GM12878 (cell line): ENCODE measurements around the gene HECTD4. TPM values are rescaled to one million over a fixed set of nuclear protein-coding genes. Genes with fewer than 3 reads are reported as not detected.
A peak's percentile ranks its signal among the peaks of the same experiment; 100 is the strongest.

Source experiments
- BRCA1 ChIP-seq: IDR thresholded peaks from 2 replicates; pipeline ENCODE4 v1.6.1; 2011; ENCODE audit warnings: low read depth, low read length, improper control_type of control experiment
- CREB1 ChIP-seq: IDR thresholded peaks from 2 replicates; pipeline ENCODE4 v1.6.1; 2012; ENCODE audit warnings: low read depth, mild to moderate bottlenecking, inconsistent platforms
- EP300 ChIP-seq, 2 experiments: fragments of 150-350 bp in 1 of 2; IDR thresholded peaks; 2 replicates each; pipeline ENCODE4 v1.6.1; 2011 to 2012; ENCODE audit warnings: low read depth in 2 of 2, low read length in 2 of 2, borderline replicate concordance in 1 of 2, improper control_type of control experiment in 1 of 2, inconsistent platforms in 1 of 2; ENCODE audit not compliant: control insufficient read depth in 1 of 2
- FOS ChIP-seq: IDR thresholded peaks from 3 replicates; pipeline ENCODE4 v1.6.1; 2011; ENCODE audit warnings: borderline replicate concordance; ENCODE audit not compliant: insufficient read length; ENCODE audit errors: extremely low read depth
- HCFC1 ChIP-seq: fragments of 150-350 bp; IDR thresholded peaks from 2 replicates; pipeline ENCODE4 v1.6.1; 2014; ENCODE audit warnings: low read length
- MEF2A ChIP-seq: IDR thresholded peaks from 2 replicates; pipeline ENCODE4 v1.6.1; 2011; ENCODE audit warnings: low read depth, mild to moderate bottlenecking, low read length, moderate library complexity; ENCODE audit not compliant: insufficient read depth
- MYB ChIP-seq: fragments of 150-350 bp; IDR thresholded peaks from 2 replicates; pipeline ENCODE4 v1.6.1; 2014; ENCODE audit warnings: mild to moderate bottlenecking, low read depth, low read length, borderline replicate concordance
- NR2F1 ChIP-seq: fragments of 450-650 bp; conservative IDR thresholded peaks from 2 replicates; pipeline ENCODE4 v1.6.1; 2017; ENCODE audit warnings: mild to moderate bottlenecking
- POLR2A ChIP-seq: IDR thresholded peaks from 2 replicates; pipeline ENCODE4 v1.6.1; 2011; ENCODE audit warnings: low read depth, mild to moderate bottlenecking, low read length
- POLR2AphosphoS5 ChIP-seq: IDR thresholded peaks from 2 replicates; pipeline ENCODE4 v1.6.1; 2011; ENCODE audit warnings: mild to moderate bottlenecking, low read length, inconsistent platforms
- RCOR1 ChIP-seq: conservative IDR thresholded peaks from 2 replicates; pipeline ENCODE4 v1.6.1; 2012; ENCODE audit warnings: low read depth, low read length, improper control_type of control experiment
- RELB ChIP-seq: fragments of 450-650 bp; IDR thresholded peaks from 2 replicates; pipeline ENCODE4 v1.6.1; 2017; ENCODE audit warnings: low read depth, mild to moderate bottlenecking, moderate library complexity
- SMAD5 ChIP-seq: IDR thresholded peaks from 2 replicates; pipeline ENCODE4 v1.6.1; 2016; ENCODE audit warnings: antibody characterized with exemption, low read depth
- SMARCA5 ChIP-seq: fragments of 450-650 bp; IDR thresholded peaks from 2 replicates; pipeline ENCODE4 v1.6.1; 2017; ENCODE audit warnings: mild to moderate bottlenecking
- TAF1 ChIP-seq: IDR thresholded peaks from 2 replicates; pipeline ENCODE4 v1.6.1; 2011; ENCODE audit warnings: mild to moderate bottlenecking, low read depth, low read length, borderline replicate concordance
- TCF12 ChIP-seq: IDR thresholded peaks from 2 replicates; pipeline ENCODE4 v1.6.1; 2011; ENCODE audit warnings: low read depth, mild to moderate bottlenecking, low read length
- ZBTB40 ChIP-seq: fragments of 450-650 bp; IDR thresholded peaks from 2 replicates; pipeline ENCODE4 v1.6.1; 2016; ENCODE audit warnings: mild to moderate bottlenecking, moderate library complexity, borderline replicate concordance
- ZNF592 ChIP-seq: fragments of 450-650 bp; IDR thresholded peaks from 2 replicates; pipeline ENCODE4 v1.6.1; 2017; ENCODE audit warnings: mild to moderate bottlenecking, moderate library complexity
- polyA plus RNA-seq, 11 experiments: library from polyadenylated mRNA; depleted of rRNA in 4 of 11; unstranded in 6 of 11; stranded (reverse) in 5 of 11; fragments of >200 nt; fragmentation: Nextera tagmentation in 4 of 11; fragmentation: Illumina TruSeq in 1 of 11; extraction: Ambion mirVana in 4 of 11; extraction: Trizol in 1 of 11; gene quantifications; 1 replicate in 1 of 11; 2 replicates in 10 of 11; pipeline versions ENCODE4 v1.2.1 to v1.2.3, GENCODE V29; 2011 to 2016; ENCODE audit warnings: inconsistent platforms in 2 of 11, missing spikeins in 2 of 11, low read depth in 1 of 11
- total RNA-seq, 4 experiments: library from RNA; depleted of rRNA in 3 of 4; stranded (reverse); fragments of >200 nt in 3 of 4; fragmentation: Illumina TruSeq in 1 of 4; extraction: Trizol in 1 of 4; gene quantifications; 2 replicates each; pipeline versions ENCODE4 v1.2.1 to v1.2.3, GENCODE V29; 2013 to 2021

HECTD4 gene
- total and polyA plus RNA-seq, 10 of the 15 experiments (the other 5 are each of a cell fraction or from before 2014, with no cell fraction given): 5.8 to 43.9 (median 17.9) TPM

DNA sequence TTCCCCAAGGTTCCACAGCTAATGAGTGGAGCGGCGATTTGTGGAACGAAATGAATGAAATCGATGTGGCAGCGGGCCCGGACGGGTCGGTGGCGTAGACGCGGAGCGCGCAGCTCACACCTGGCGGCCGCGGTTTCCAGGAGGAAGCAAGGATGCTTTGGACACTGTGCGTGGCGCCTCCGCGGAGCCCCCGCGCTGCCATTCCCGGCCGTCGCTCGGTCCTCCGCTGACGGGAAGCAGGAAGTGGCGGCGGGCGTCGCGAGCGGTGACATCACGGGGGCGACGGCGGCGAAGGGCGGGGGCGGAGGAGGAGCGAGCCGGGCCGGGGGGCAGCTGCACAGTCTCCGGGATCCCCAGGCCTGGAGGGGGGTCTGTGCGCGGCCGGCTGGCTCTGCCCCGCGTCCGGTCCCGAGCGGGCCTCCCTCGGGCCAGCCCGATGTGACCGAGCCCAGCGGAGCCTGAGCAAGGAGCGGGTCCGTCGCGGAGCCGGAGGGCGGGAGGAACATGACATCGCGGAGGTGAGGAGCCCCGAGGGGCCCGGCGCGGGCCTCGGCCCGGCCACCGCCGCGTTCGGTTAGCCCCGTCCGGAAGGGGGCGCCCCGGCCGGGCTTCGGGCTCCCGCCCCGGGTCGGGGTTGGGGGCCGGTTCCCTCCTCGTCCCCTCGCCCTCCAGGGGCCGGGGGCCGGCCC lies 36.5 kb upstream of the HECTD4 start, which contains the start of gene PTPN11 (continued):
- TF ChIP-seq POLR2A (peak; percentile 99), RELB (peak; percentile 89), BRCA1 (0 out of 2 replicates have a peak, but pooled peaks have one; percentile 27), ZBTB40 (0 out of 2 replicates have a peak, but pooled peaks have one; percentile 64), NR2F1 (peak; percentile 80), CREB1 (peak; percentile 99), RCOR1 (0 out of 2 replicates have a peak, but pooled peaks have one; percentile 17), EP300 (IDR thresholded peaks at IDR 0.05; ENCODE audit: borderline replicate concordance in 1 of 2, control insufficient read depth in 1 of 2, low read depth in 2 of 2, low read length in 2 of 2) (no peak), HCFC1 (peak; percentile 82), ZNF592 (peak; percentile 25; the same call in 1 of the 2 replicates), MEF2A (0 out of 2 replicates have a peak, but pooled peaks have one; percentile 48), TCF12 (0 out of 2 replicates have a peak, but pooled peaks have one; percentile 64), POLR2AphosphoS5 (peak; percentile 96), SMARCA5 (0 out of 2 replicates have a peak, but pooled peaks have one; percentile 62), SMAD5 (peak; percentile 93; the same call in 1 of the 2 replicates), TAF1 (peak; percentile 84; the same call in 1 of the 2 replicates), MYB (0 out of 2 replicates have a peak, but pooled peaks have one; percentile 20), FOS (no peak)
